Activated T-cell treated with anti-CD3 and anti-CD28 coated beads, Interleukin-2, amount 50 U/mL, for 48 hours (primary cell): ENCODE measurements around the gene ZSCAN22.

Experiments
- DNase-seq, 2 experiments: peaks; one replicate each; pipeline ENCODE4 v3.0.0-alpha.2; 2020

Gene ZSCAN22

DNA sequence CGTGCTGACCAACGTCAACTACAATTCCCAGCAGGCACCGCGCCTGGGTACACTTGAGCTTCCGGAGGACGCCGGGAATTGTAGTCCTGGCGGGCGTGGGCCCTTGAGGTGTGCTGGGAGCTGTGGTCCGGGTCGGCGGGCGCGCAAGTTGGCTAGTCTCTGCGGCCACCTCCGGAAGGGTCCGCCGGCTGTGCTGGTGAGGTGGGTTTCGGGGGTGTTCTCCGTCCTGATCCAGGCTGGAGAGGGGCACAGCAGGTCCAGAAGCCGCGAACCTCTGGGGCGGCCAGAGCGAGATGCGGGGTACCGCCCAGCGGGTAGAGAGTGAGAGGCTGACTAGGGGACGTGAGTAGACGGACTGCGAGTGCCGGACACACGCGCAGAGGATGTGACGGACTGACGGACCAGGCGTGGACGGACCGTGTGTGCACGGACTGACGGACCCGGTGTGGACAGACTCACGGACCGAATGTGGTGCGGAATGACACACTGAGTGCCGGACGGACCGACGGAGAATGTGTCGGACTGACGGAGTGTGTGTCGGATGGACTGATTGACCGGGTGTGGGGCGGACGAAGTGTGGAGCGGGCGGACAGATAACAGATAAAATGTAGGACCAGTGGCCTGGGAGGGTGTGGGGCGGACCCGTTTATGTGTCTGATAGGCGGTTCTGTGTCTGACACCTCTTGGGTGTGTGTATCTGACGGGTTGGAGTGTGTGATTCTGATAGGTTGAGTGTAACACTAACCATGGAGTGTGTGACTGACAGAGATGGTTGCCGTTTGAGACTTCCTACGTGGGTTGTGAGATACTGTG is at the start of gene ZSCAN22:
Gene ZSCAN22 (plus strand): TSS at position 81 of the 813 bp plus-strand sequence. CDS start 7,809 bp downstream, outside the sequence.
- DNase-seq = peak; percentile 94

DNA sequence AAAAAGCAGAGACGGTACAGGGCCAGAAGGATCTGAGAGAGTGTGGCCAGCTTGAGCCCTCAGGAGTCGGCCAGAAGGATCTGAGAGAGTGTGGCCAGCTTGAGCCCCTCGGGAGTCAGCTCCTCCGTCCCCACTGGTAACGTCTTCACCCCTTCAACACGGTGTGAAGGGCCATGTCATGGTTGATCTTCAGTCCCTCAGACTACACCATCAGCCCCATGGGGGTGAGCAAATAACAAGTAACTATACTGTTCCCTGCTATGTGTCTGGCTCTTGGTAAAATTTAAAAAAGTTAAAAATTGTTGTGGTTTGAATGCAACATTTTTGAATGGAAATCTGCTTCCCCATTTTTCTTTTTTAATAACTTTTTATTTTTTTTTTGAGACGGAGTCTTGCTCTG is 49.6 kb upstream of the ZSCAN22 start:
- DNase-seq = no peak

DNA sequence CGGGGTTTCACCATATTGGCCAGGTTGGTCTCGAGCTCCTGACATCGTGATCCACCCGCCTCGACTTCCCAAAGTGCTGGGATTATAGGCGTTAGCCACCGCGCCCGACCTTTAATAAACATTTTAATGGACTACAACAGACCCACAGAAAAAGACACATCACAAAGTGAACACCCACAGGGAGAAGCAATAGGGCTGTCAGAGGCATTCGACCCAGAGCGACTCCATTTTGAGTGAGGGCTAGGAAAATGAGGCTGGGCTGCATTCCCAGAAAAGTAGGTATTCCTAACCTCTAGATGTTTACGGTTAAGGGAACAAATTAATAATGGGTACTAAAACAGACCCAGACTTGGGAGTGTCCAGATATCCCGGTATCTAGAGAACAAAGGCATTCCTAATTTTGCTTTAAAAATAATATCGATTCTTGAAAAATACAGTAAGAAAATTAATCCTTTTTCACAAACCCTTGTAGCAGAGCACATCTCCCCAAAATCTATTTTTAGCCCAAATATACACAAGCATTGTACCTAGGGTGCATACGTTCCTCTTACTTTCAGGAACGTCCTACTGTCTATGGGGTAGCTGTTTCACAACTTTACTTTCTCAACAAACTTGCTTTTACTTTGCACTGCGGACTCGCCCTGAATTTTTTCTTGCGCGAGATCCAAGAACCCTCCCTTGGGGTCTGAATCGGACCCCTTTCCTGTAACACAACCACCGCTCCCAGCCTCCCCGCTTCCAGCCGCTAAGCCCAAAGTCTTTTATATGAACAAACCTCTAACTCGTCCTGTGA is 48.9 kb upstream of the ZSCAN22 start:
- no peak for DNase-seq

DNA sequence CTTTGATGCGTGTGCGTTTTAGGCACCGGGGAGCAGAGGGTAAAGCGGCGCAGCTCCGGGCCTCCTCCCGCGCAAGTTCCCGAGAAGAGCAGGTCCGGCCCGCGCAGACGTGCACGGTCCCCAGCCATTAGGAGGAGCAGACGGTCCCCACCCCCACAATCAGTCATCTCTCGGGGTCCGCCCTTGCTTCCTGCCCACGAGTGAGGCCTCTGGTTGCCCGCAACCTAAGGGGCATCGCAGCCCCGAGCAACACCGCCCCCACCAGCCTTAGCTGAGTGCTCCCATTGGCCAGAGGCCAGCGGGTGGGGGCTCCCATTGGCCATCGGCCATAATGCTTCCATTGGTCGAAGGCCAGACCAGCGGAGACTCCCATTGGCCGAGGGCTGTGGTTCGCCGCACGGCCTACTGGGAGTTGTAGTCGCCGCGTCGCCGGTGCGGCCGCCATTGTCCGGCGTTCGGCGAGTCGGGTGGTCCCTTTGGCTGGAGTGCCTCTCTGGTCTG is 48.2 kb upstream of the ZSCAN22 start, which contains the start of gene ZNF8:
Gene ZNF8 (plus strand): TSS at position 415 of the 501 bp plus-strand sequence. CDS start 127 bp downstream, outside the sequence.
- DNase-seq = peak; percentile 98

DNA sequence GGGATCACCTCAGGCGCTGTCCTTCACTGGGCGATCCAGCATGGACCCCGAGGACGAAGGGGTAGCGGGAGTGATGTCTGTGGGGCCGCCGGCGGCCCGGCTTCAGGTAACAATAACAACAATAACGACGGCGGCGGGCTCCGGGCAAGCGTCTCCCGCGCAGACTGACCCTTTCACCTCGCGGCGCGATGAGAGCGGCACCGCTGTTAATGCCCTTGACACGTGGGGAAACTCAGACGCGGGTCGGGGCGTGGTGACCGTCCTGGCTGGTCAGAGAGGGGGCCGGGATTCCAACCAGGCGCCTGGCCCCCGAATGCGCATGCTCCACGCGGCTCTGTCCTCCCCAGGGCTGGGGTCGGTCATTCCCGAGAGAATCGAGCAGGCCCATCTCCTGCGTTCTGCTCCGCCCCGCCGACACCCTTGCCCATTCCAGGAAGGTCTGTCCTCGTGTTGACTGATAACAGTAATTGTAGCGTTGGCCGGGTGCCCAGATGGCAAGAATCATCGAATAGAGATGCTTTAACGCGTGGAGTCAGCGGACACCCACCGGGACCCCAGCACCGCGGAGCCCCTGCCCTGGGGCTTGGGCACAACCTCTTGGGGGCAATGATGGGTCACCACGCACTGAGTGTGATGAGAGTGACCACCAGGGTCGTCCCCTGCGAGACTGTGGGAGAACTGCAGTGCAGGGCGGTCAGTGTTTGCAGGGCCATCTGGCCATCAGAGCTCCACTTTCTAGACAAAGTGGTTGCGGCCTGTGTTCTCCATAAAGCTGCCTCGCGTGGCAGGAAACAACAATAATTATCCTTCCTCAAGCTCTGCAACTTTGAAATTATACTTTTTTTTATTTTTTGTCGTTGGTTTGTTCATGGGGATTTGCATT is 47.5 kb upstream of the ZSCAN22 start:
- DNase-seq = peak; percentile 60 to 66

DNA sequence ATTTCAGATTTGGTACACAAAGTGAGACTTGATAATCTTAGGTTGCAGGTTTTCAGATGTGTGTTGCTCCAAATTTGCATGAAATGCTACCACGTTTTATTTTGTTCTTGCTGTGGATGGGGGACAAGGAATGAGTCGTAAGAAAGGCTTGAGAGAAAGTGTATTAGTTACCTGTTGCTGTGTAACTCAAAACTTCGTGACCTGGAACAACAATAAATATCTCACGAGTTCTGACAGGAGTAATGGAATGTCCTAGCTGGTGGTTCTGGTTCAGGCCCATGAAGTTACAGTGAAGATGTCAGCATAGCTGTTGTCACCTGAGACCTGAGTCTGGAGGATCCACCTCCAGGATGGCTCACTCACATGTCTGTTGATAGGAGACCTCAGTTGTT is 46.9 kb upstream of the ZSCAN22 start:
- no peak for DNase-seq

DNA sequence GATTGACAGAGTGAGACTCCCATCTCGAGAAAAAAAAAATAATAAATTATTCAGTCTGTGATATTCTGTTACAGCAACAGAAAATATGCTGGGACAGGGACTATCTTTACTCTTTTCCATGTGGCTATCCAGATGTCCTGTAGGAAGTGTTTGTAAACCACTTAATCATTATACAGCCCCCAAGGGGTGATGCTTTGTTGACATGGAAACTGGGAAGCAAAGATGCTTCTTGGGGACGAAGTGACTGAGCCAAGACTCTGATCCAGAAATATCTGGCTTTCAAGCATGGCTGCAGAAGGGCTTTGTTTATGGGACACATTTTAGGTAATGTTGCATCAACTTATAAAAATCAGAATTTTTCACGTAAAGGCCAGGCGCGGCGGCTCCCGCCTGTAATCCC is 42.6 kb upstream of the ZSCAN22 start:
- DNase-seq = no peak

DNA sequence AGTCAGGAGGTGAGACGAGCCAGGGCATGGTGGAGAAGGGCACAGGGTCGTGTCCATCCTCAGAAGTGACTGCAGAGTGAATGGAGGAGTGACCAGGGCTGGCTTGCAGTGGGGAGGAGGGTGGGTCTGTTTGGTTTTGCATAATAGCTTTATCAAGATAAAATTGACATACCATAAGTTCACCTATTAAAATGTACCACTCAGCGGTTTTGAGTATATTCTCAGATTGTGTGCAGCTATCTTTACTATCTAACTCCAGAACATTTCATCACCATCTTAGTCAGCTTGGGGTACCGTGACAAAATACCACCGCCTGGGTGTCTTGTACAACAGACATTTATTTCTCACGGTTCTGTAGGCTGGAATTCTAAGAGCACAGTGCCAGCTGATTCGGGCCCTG is 34.9 kb upstream of the ZSCAN22 start:
- DNase-seq = no peak

DNA sequence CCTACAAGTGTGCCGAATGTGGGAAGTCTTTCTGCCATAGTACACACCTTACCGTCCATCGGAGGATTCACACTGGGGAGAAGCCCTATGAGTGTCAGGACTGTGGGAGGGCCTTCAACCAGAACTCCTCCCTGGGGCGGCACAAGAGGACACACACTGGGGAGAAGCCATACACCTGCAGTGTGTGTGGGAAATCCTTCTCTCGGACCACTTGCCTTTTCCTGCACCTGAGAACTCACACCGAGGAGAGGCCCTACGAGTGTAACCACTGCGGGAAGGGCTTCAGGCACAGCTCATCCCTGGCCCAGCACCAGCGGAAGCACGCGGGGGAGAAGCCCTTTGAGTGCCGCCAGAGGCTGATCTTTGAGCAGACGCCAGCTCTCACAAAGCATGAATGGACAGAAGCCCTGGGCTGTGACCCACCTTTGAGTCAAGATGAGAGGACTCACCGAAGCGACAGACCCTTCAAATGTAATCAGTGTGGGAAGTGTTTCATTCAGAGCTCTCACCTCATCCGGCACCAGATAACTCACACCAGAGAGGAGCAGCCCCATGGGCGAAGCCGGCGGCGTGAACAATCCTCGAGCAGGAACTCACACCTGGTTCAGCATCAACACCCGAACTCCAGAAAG is 31.9 kb upstream of the ZSCAN22 start:
- DNase-seq = no peak

DNA sequence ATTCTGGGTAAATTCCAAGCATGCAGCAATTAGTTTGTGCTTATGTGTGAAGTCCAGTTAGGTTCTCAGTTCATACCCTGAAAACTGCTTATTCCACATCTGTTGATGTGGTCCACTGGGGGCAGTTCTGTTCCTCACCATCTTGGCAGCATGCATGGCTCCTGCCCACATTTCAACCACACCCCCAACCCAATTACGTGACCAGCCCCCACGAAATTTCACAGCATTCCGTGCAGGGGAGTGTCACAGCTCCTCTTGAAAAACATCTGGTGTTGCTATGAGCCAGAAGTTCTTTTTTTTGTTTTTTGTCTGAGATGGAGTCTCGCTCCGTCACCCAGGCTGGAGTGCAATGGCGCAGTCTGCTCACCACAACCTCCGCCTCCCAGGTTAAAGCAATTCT is 30.7 kb upstream of the ZSCAN22 start:
- no peak for DNase-seq

DNA sequence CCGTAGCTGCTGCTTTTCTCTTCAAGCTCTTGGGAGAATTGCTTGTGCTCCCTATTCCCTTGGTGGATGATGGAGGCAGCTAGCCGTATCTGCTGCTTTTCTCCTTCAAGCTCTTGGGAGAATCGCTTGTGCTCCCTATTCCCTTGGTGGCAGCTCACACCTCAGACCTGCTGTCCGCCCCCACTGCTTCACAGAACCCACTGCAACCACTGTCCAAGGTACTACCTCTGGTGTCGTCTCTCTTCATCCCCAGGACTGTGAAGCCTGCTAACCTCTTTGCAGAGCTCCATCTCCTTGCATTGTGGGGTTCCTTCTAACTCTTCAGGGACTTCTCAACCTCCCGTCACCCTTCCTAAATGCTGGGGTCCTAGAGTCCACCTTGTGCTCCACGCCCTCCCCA is 26.2 kb upstream of the ZSCAN22 start:
- no peak for DNase-seq

DNA sequence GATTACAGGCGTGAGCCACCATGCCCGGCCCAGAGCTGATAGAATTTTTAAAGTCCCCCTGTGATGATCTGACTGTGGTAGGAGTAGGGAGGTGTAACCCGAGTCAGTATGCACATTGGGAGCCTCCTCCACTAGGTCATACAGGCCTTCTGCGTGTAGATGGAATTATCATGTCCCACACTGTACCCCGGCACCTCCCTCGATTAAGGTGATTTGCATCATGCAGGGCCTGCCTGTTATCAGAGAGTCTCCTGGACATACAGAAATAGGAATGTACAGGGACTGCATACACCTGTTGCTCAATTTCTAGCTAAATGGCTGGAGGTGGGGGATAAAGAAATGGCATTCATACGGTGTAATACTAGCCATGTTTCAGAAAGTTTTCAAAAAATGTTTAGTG is 22.5 kb upstream of the ZSCAN22 start:
- DNase-seq = no peak

DNA sequence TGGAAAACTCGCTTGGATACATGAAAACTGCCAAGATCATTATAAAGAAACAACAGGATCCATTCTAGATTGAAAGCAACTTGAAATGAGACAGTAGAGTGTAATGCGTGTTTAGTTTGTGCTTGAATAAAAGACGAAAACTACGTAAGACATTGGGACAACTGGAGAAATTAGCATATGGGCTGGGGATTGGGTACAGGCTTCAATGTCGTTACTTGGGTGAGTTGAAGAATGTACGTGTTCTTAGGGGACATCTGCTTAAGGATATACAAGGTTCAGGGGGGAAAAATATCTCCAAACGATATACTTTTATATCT is 22.1 kb upstream of the ZSCAN22 start:
- DNase-seq = no peak

DNA sequence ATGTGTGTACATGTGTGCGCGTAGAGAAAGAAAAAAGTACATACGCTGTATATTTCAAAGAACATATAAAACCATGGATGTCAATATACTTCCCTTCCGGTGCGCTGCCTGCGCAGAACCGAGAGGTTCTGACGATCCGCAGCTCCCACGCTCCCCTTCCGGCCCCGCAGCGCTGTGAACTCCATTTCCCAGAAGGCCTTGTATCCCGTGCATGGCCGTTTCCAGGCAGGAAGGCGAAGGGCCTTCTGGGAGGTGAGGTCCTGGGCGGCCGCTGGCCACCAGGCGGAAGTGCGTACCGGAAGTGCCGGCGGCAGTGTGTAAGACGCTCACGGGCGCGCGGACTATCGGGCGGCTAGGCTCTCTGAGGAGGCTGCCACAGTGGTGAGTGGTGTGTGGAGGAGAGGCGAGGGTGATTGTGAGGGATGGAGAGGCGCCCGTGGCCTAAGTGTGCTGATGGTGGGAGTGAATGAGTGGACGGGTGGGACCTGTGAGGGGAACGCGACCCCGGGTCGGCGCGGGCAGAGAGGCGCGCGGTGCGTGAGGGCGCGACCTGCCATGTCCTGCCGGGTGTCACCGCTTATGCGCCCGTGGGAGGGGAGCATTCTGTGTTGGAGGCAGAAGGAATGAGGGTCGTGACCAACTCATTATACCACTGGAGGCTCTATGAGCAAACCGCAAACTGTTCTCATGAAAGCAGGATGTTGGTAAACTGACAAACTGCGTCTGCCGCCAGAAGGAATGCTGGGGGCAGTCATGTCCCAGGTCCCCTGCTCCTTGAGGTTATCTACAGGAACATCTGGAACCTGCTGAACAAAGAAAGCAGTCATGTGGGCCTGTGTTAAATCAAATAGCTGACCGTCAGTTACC is 21.5 kb upstream of the ZSCAN22 start, which contains the start of gene ERVK3-1:
Gene ERVK3-1 (plus strand): TSS at position 313 of the 867 bp plus-strand sequence. CDS start 6,792 bp downstream, outside the sequence.
- peak; percentile 92 to 94 for DNase-seq

DNA sequence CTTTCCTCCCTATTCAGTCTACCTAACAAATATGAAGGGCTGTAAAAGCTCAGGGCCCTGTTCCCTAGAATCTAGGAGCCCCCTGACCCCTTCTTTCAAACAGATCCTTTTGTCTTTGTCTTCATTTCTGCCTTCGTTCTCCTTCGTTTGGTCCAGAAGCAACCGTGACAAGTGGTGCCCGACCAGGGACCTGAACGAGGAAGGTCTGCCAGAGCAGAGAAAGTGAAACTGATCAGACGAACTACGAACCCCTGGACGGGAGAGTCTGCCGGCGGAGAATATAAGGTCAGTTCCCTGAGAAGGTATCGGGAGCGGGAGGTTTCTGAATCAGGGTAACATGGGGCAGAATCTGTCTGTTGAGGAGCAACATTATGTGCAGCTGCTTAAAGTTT is 20.9 kb upstream of the ZSCAN22 start:
- DNase-seq = no peak

DNA sequence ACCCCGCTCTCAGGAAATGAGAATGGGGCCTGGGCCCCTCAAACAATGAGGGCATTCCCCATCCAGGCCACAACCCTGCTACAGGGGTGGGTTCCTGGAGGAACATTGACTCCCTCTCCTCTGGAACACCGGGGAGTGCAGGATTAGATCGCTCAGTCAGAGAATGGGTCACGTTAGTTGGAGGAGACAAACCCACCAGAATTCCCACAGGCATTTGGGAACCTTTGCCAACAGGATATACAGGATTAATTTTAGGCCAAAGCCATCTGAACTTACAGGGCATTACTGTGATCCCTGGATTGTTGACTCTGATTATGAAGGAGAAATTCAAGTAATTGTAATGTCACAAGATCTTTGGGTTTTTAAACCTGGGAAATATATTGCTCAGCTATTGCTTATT is 19.1 kb upstream of the ZSCAN22 start:
- no peak for DNase-seq

DNA sequence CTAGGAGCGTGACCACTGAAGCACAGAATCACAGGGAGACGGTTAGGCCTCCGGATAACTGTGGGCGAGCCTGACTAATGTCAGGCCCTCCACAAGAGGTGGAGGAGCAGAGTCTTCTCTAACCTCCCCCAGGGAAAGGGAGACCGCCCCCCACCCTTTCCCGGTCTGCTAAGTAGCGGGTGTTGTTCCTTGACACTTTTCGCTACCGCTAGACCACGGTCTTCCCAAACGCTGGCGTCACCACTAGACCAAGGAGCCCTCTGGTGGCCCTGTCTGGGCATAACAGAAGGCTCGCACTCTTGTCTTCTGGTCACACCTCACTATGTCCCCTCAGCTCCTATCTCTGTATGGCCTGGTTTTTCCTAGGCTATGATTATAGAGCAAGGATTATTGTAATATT is 16.1 kb upstream of the ZSCAN22 start:
- DNase-seq = peak in 1 of 2 experiments; percentile 38

DNA sequence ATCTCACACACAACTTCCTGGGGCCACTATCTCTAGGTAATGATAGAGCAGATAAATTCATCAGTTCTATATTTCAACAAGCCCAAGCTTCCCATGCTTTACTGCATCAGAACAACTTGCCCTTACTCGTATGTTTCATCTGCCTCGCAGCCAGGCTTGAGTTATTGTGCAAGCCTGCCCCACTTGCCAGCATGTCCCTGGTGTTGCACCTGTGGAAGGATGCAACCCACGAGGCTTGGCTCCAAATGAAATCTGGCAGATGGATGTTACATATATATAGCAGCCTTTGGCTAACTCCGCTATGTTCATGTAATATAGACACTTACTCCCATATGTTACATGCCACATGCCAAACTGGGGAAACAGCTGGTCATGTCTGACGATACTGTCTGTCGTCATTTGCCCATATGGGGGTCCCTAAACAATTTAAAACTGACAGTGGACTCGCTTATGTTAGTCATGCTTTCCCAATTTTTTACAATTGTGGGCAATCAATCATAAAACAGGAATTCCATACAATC is 15.4 kb upstream of the ZSCAN22 start:
- DNase-seq = no peak

DNA sequence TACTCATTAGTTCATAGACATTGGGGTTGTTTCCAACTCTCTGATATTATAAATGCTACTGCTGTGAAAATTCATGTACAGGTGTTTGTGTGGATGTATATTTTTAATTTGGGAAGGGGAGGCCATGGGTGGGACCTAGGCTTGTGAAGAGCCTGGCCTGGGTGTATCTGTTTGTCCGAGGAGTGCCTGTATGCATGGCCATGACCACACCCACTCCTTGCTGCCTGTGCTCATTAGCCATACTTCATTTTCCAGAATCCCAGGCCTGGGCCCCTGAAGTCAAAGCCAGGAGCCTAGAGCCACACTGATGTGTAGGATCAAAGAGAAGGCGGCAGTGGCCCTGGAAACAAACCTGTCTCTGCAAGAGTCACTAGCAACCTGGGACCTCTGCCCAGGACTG is 11.2 kb upstream of the ZSCAN22 start:
- no peak for DNase-seq

DNA sequence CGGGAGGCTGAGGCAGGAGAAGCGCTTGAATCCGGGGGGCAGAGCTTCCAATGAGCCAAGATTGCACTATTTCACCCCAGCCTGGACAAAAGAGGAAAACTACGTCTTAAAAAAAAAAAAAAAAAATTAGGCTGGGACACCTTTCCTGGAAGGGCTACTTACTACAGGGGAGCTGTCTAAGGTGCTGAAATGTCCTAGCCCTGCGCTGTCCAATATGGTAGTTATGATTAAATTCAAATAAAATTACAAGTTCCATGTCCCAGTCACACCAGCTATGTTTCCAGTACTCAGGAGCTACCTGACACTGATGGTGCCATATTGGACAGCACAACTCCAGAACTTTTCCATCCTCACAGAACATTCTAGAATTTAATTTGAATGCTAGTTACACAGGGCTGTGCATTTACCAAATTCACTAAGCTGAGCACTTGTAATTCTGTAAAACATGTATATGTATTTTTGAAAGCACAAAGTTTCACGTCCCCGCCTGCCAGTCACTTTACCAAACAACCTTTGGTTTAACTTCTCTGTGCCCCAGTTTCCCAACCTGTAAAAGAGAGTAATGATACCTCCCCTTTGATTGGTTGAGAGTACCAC is 9.2 kb upstream of the ZSCAN22 start:
- no peak for DNase-seq

DNA sequence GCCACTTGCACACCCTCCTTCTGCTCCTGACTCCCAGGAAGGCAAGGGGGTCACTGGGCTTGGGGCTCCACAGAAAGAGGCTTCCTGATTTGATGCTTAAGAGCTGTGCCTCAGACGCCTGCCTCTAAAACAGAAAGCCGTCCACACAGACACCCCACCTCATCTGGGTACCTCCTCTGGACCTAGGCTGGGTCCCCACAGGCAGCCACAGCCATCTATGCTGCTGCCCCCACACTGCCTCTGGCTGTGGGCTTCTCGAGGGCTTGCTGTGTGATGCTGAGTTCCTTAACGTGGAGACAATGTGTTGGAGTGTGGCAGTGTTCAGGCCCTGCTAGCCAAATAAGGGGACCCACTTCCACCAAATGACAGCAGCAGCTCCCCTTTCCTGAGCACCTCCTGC is 8.5 kb upstream of the ZSCAN22 start:
- DNase-seq = no peak
